SK-N-MC (cell line): ENCODE results near the gene RANBP9.

Experiments used
- EZH2 ChIP-seq: fragments of 200-600 bp; sonication (generic); IDR thresholded peaks from one replicate; pipeline ENCODE4 v1.6.1; 2017; ENCODE audit warnings: antibody characterized with exemption
- FOXP2 ChIP-seq: optimal IDR thresholded peaks from 2 replicates; pipeline ENCODE3; 2011; ENCODE audit warnings: mild to moderate bottlenecking, moderate library complexity; ENCODE audit not compliant: insufficient read depth; ENCODE audit errors: extremely low read length, control extremely low read depth
- POLR2AphosphoS5 ChIP-seq: IDR thresholded peaks from 2 replicates; pipeline ENCODE4 v1.6.1; 2012; ENCODE audit warnings: mild to moderate bottlenecking, low read depth, low read length, borderline replicate concordance

- TF ChIP-seq POLR2AphosphoS5 (no peak), EZH2 (no peak), FOXP2 (no peak)
These were observed 37.7 kb downstream of the RANBP9 start for GRCh38 chr6:13673825-13674444.
